VCaP (cell line): ENCODE measurements around the gene HCST.

ENCODE experiments used
- H3K27ac ChIP-seq: fragments of 450-650 bp; 2 replicates; pipeline ENCODE4 v1.5.1; 2017
- TF ChIP-seq, protein P1 (sequence below): fragments of 450-650 bp; conservative IDR thresholded peaks from 2 replicates; pipeline ENCODE4 v1.5.1; 2017; ENCODE audit warnings: mild to moderate bottlenecking, moderate library complexity

HCST gene

DNA sequence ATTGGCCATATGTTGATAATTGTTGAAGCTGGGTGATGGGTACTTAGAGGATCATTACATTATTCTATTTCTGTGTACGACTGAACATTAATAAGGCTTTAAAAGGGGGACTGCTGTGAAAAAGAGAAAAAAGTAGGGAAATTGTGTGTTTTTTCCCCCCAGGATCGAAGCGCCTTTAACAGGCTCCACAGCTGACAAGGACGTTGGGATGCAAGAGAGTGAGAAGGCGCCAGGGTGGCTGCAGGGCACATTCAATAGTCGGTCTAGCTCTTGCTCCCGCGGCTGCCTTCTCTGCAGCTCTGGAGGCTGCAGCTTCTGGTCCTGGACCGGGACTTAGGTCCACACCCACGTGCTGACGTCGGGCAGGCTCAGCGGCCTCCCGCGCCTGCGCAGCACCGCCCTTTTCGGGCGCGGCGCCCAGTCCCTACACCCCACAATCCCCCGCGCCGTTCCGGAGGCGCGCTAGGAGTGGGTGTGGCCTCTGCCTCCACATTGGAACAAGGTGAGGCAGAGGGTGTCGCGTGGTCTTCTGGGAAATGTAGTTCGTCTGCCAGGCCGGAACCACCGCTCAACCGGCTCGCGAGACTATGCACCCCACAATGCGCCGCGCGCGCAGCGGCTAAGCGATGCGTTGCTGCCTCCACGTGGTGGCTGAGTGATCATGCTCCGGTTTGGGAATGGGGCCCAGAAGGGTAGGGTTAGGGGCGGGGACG is 29.0 kb downstream of the HCST start:
- H3K27ac ChIP-seq = peak overlapping the region; percentile 70
- TF ChIP-seq, protein P1, sequence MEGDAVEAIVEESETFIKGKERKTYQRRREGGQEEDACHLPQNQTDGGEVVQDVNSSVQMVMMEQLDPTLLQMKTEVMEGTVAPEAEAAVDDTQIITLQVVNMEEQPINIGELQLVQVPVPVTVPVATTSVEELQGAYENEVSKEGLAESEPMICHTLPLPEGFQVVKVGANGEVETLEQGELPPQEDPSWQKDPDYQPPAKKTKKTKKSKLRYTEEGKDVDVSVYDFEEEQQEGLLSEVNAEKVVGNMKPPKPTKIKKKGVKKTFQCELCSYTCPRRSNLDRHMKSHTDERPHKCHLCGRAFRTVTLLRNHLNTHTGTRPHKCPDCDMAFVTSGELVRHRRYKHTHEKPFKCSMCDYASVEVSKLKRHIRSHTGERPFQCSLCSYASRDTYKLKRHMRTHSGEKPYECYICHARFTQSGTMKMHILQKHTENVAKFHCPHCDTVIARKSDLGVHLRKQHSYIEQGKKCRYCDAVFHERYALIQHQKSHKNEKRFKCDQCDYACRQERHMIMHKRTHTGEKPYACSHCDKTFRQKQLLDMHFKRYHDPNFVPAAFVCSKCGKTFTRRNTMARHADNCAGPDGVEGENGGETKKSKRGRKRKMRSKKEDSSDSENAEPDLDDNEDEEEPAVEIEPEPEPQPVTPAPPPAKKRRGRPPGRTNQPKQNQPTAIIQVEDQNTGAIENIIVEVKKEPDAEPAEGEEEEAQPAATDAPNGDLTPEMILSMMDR = peak; percentile 95

DNA sequence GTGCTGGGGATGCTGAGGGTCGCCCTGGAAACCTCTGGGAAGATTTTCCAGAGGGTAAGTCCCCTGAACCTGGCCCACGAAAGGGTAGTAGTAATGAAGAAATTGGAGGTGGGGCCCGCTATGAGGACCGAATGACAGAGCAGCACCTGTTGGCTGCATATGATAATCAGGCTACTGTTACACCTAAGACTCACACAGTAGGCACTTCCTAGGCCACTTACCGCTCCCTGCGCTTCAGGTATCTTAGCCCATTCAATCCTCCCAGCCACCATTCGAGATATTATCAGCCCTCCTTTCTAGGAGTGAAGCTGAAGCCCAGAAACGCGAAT is 29.5 kb downstream of the HCST start:
- TF ChIP-seq, protein P1 = no peak; the same call in none of the 2 replicates
- H3K27ac ChIP-seq = peak overlapping the region; percentile 49

DNA sequence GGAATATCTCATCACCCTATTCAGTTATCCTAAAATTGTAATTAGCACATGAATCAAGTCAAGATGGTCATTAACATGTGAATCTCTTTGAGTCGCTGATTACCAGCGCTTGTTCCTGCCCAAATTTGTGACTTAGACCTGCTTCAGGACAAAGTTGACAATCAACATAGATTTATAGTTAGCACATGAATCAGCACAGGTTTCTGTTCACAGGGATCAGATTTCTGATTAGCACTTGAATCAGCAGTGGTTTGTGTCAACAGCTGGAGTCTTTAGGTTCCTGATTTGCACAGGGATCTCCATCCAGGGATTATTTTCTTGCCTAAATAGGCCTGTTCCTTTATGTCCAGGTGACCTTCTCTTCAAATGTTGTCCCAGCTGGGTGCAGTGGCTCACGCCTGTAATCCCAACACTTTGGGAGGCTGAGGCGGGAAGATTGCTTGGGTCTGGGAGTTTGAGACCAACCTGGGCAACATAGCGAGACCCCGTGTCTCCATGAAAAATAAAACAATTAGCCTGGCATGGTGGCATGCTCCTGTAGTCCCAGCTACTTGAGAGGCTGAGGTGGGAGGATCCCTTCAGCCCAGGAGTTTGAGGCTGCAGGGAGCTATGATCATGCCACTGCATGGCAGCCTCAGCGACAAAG is 30.1 kb downstream of the HCST start:
- peak overlapping the region; percentile 49 for H3K27ac ChIP-seq
- TF ChIP-seq, protein P1 = no peak

DNA sequence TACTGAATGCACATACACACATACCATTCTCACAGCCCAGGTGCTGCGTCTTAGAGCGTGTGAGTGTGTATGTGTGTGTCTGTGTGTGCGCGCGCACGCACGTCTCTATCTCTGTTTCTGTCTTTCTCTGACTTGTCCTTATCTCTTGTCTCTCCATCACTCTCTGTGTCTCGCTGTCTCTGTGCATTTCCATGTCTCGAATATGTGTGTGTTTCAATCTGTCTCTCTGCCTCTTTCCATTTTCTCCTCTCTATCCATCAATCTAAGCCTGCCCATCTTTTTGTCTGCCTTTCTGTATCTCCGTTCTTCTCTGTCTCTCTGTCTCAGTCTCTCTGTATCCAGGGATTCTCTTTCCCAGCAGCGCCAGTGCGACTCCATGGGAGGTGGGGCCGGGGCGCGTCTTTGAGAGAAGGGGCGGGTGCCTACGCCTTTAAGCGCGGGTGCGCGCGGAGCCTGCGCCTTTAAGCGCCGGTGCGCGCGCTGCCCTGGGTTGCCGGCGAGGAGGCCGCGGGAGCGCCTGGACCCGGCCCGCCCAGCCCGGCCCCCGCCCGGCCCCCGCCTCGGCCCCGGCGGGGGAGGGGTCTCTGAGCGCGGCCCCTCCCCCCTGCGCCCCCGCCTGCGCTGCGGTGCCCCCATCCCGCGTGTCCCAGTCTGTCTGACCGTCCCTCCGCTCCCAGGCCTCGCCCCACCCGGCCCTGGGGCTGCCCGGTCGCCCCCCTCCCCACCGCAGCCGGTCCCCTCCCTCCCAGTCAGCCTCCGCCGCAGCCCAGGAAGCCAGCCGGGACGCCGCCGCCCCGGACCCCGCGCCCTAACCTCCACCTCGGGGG is 33.8 kb downstream of the HCST start, which contains the start of gene LRFN3:
Gene LRFN3, plus strand, starts transcription at position 464 of the 827 bp plus-strand sequence. CDS start 3,052 bp downstream, outside the sequence.
- peak within 1 kb of the TSS; percentile 82 for H3K27ac ChIP-seq

DNA sequence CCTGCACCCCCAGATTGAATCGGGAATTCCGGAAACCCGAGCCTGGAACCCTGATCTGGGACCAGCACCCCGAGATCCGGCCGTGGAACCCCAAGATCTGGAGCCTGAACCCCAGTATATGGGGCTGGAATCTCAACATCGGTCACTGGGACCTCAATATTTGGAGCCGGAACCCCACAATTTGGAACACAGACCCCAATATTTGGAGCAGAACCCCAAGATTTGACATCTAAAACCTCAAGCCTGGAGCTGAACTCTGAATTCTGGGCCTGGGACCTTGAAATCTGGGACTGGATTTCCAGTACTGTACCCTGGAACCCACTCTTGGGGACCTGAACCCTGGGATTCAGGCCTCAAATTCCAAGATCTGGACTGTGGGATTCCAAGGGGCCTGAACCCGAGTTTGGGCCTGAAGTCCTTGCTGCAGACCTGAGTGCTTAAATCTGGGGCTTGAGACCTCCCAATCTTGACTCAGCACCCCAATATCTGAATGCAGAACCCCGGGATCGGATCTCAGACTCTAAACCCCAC is 34.5 kb downstream of the HCST start:
- peak overlapping the region; percentile 82 for H3K27ac ChIP-seq
- TF ChIP-seq, protein P1 = no peak

More for the DNA sequence above, 33.8 kb downstream of the HCST start, which contains the start of gene LRFN3:
- TF ChIP-seq, protein P1 = no peak

DNA sequence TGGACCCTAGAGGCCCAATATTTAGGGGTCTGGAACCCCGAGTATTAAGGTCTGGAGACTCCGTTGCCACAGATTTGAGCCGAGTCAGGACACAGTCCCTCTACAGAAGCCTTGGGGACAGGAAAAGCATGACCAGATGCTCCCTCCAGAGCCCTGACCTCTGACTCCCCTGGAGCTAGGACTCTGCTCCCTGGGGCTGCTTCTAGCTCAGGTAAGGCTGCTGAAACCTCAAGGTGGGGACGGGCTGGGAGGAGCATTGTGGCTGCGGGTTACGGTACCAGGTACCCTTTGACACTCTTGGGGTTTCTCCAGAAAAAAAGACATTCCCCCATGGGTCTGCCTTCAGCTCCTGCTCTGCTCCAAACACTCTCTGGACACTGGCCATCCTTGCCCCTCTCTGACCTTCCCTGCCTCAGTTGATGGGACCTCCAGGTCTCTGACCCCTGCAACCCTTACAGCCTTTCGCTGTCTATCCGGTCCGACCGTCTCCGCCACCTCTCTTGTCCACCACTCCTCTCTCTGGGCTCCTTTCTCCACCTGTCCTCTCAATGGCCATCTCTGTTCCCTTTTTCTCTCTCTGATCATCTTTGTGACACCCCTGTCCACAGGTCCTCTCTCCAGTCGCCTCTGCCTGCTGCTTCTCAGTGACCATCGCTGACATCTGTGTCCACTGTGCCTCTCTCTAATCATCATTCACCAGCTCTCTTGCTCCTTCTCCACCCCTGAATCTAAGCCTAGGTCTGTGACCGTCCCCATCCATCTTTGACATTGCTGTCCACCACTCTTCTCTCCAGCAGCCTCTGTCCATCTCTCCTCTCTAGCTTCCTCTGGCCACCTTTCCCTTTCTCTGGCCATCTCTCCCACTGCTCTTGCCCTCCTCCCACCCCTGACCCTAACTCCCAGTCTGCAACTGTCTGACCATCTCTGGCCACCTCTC is 35.3 kb downstream of the HCST start:
- TF ChIP-seq, protein P1 = no peak
- peak overlapping the region; percentile 82; the same call in 1 of the 2 replicates for H3K27ac ChIP-seq
